Suprapubic skin (tissue), 4 donors: ENCODE data around the gene CACNA1A. TPM values are rescaled to one million over a fixed set of nuclear protein-coding genes. Genes with fewer than 3 reads are reported as not detected.

ENCODE experiments used
- DNase-seq, 2 donors: peaks; one replicate each; pipeline ENCODE4 v3.0.0-alpha.2; 2019; ENCODE audit warnings: low spot score in 2 of 2
- H3K27ac ChIP-seq: fragments of 200-600 bp; sonication (generic); one replicate; pipeline ENCODE4 v1.5.1; 2019
- H3K27me3 ChIP-seq: fragments of 200-600 bp; sonication (generic); one replicate; pipeline ENCODE4 v1.5.1; 2019
- H3K36me3 ChIP-seq: fragments of 200-600 bp; sonication (generic); one replicate; pipeline ENCODE4 v1.5.1; 2019
- H3K4me1 ChIP-seq: fragments of 200-600 bp; sonication (generic); one replicate; pipeline ENCODE4 v1.5.1; 2019
- H3K4me3 ChIP-seq: fragments of 200-600 bp; sonication (generic); one replicate; pipeline ENCODE4 v1.5.1; 2019; ENCODE audit warnings: mild to moderate bottlenecking
- H3K9me3 ChIP-seq: fragments of 200-600 bp; sonication (generic); one replicate; pipeline ENCODE4 v1.5.1; 2019
- EP300 ChIP-seq: sonication (generic); formaldehyde crosslinking; IDR thresholded peaks from one replicate; pipeline ENCODE4 v1.6.1; 2017; ENCODE audit warnings: antibody characterized with exemption
- POLR2A ChIP-seq, 2 donors: fragments of 450-650 bp; IDR thresholded peaks; one replicate each; pipeline ENCODE4 v1.6.1; 2017; ENCODE audit warnings: antibody characterized with exemption in 2 of 2, mild to moderate bottlenecking in 2 of 2, moderate library complexity in 2 of 2
- POLR2AphosphoS5 ChIP-seq, 3 donors: sonication (generic); formaldehyde crosslinking; IDR thresholded peaks; one replicate each; pipeline ENCODE4 v1.6.1; 2017; ENCODE audit warnings: antibody characterized with exemption in 3 of 3
- WGBS: methylation state at CpG from one replicate; pipeline ENCODE4 v1.1.5; 2018; 5-methylcytosine and 5-hydroxymethylcytosine counted together
- total RNA-seq, 4 donors: library from RNA; depleted of rRNA; stranded (reverse); fragments of >200 nt; gene quantifications; one replicate each; pipeline ENCODE4 v1.1.0, GENCODE V29; 2016
- TF ChIP-seq, protein P1 (sequence below), 2 donors: fragments of 200-600 bp in 1 of 2; fragments of 450-650 bp in 1 of 2; sonication (generic) in 1 of 2; IDR thresholded peaks; one replicate each; pipeline ENCODE4 v1.5.1; 2016 to 2019; ENCODE audit warnings: antibody characterized with exemption in 2 of 2, mild to moderate bottlenecking in 1 of 2, moderate library complexity in 1 of 2

The CACNA1A gene
- total RNA-seq, 4 donors from 2014 or later, result 0.26 to 0.42 (median 0.35) TPM

DNA sequence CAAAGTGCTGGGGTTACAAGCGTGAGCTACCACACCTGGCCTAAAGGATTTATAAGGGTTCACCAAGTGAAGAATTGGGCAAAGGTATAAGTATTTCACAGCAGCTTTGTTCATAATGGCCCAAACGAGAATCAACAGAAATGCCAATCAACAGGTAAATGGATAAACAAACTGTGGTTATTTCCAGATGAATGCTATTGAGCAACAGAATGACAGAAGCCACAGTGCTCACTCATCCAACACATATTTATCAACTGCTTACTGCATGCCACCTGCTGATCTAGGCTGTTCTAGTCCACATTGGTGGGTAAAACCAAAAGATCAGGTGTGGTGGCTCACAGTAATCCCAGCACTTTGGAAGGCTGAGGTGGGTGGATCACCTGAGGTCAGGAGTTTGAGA is 27.7 kb downstream of the CACNA1A start:
- Histone ChIP-seq H3K27me3 (peaks cover 3% of the 10 kb centered on the region), H3K27ac (no peak overlapping the region), H3K4me3 (no peak overlapping the region), H3K4me1 (no peaks in the 10 kb centered on the region), H3K9me3 (peaks cover 17% of the 10 kb centered on the region), H3K36me3 (no peaks in the 10 kb centered on the region)
- 95% methylated on average over 2 of the region's 2 CpGs for WGBS
- DNase-seq, result no peak
- TF ChIP-seq, protein P1, sequence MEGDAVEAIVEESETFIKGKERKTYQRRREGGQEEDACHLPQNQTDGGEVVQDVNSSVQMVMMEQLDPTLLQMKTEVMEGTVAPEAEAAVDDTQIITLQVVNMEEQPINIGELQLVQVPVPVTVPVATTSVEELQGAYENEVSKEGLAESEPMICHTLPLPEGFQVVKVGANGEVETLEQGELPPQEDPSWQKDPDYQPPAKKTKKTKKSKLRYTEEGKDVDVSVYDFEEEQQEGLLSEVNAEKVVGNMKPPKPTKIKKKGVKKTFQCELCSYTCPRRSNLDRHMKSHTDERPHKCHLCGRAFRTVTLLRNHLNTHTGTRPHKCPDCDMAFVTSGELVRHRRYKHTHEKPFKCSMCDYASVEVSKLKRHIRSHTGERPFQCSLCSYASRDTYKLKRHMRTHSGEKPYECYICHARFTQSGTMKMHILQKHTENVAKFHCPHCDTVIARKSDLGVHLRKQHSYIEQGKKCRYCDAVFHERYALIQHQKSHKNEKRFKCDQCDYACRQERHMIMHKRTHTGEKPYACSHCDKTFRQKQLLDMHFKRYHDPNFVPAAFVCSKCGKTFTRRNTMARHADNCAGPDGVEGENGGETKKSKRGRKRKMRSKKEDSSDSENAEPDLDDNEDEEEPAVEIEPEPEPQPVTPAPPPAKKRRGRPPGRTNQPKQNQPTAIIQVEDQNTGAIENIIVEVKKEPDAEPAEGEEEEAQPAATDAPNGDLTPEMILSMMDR (IDR thresholded peaks at IDR 0.05), result no peak
- TF ChIP-seq POLR2AphosphoS5 (IDR thresholded peaks at IDR 0.05) (no peak), EP300 (no peak)

GRCh38 chr19:13476071-13476470 is 30.2 kb downstream of the CACNA1A start:
- WGBS, result 71% methylated on average over 1 of the region's 1 CpG
- no peaks in the 10 kb centered on the region for H3K4me1 ChIP-seq
- DNase-seq, result no peak
- H3K27ac ChIP-seq, result no peak overlapping the region
- no peak for TF ChIP-seq POLR2AphosphoS5 (IDR thresholded peaks at IDR 0.05)
- H3K27me3 ChIP-seq, result no peaks in the 10 kb centered on the region
- H3K4me3 ChIP-seq, result no peak overlapping the region
- H3K9me3 ChIP-seq, result peaks cover 14% of the 10 kb centered on the region
- no peaks in the 10 kb centered on the region for H3K36me3 ChIP-seq

GRCh38 chr19:13475044-13475443 is 31.2 kb downstream of the CACNA1A start:
- Histone ChIP-seq H3K27ac (no peak overlapping the region), H3K9me3 (peaks cover 14% of the 10 kb centered on the region), H3K27me3 (no peaks in the 10 kb centered on the region), H3K4me3 (no peak overlapping the region), H3K4me1 (no peaks in the 10 kb centered on the region), H3K36me3 (no peaks in the 10 kb centered on the region)
- TF ChIP-seq EP300, result no peak
- TF ChIP-seq POLR2AphosphoS5 (IDR thresholded peaks at IDR 0.05), result no peak
- TF ChIP-seq, protein P1 (IDR thresholded peaks at IDR 0.05), result no peak
- no peak for TF ChIP-seq POLR2A (IDR thresholded peaks at IDR 0.05)
- no peak for DNase-seq

- Histone ChIP-seq H3K4me1 (no peaks in the 10 kb centered on the region), H3K4me3 (no peak overlapping the region), H3K27me3 (peaks cover 16% of the 10 kb centered on the region), H3K36me3 (no peaks in the 10 kb centered on the region), H3K9me3 (no peaks in the 10 kb centered on the region), H3K27ac (no peak overlapping the region)
- no peak for DNase-seq
- WGBS, result 84% methylated on average over 5 of the region's 5 CpGs
- TF ChIP-seq POLR2AphosphoS5 (IDR thresholded peaks at IDR 0.05) (no peak), POLR2A (IDR thresholded peaks at IDR 0.05) (no peak), EP300 (no peak)
- TF ChIP-seq, protein P1 (IDR thresholded peaks at IDR 0.05), result no peak
Observed at GRCh38 chr19:13466697-13467096, 39.6 kb downstream of the CACNA1A start.

DNA sequence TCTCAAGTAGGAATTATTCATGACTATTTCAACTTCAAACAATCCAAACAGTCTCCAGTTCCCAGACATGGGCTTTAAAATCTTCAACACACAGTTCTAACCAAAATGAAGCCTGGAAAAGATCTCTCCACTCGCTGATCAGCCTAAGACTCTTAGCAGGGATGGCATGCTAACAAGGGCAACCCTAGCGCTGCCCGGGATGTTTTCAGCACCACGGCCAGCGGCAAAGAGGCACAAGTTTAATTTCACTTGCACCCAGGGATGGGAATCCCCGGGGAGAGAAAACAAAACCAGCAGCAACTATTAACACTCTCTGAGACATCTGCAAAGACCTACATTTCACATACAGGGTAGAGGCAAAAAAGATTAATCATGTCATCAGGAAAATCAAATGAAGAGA is 43.0 kb downstream of the CACNA1A start:
- Histone ChIP-seq H3K27me3 (peaks cover 41% of the 10 kb centered on the region), H3K27ac (no peak overlapping the region), H3K4me1 (no peaks in the 10 kb centered on the region), H3K9me3 (no peaks in the 10 kb centered on the region), H3K4me3 (no peak overlapping the region), H3K36me3 (no peaks in the 10 kb centered on the region)
- TF ChIP-seq POLR2A (IDR thresholded peaks at IDR 0.05) (no peak), EP300 (no peak)
- TF ChIP-seq, protein P1 (IDR thresholded peaks at IDR 0.05), result no peak
- DNase-seq, result no peak
- 20% methylated on average over 6 of the region's 6 CpGs for WGBS

DNA sequence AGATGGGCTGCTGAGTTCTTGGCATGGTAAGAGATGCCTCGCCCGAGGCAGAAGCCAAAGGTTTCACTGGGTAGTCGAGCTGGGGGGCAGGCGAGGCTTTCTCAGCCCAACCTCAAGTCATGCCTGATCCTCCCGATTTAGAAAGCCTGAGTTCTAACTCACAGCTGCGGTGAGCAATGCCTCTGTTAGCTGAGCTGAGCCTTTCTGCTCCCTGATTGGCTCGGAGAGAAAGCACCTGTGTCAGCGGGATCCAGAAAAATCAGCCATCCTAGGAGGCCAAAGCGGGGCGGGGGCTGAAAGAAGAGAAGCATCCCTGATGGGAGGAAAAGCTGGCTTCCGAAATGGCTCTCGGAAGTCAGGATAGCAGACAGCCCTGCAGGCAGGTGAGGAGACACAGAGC is 44.7 kb downstream of the CACNA1A start:
- Histone ChIP-seq H3K4me3 (no peak overlapping the region), H3K27ac (no peak overlapping the region), H3K9me3 (no peaks in the 10 kb centered on the region), H3K27me3 (peaks cover 44% of the 10 kb centered on the region), H3K4me1 (no peaks in the 10 kb centered on the region), H3K36me3 (no peaks in the 10 kb centered on the region)
- WGBS, result 78% methylated on average over 12 of the region's 12 CpGs
- no peak for DNase-seq
- TF ChIP-seq, protein P1 (IDR thresholded peaks at IDR 0.05), result no peak
